ENCODE results near the gene NR4A1. TPM values are rescaled to one million over a fixed set of nuclear protein-coding genes. Genes with fewer than 3 reads are reported as not detected.

Gene NR4A1
- total and polyA plus RNA-seq, 9 of the 15 experiments (the other 6 are each of a cell fraction or from before 2014, with no cell fraction given) = 0.07 to 4.7 (median 1.9) TPM; not detected in 1

- no peak for TF ChIP-seq SMAD3 (CRISPR knock-in tag; conservative IDR thresholded peaks at IDR 0.05)
Observed at GRCh38 chr12:52013626-52014310, 37.5 kb upstream of the NR4A1 start (continued).

DNA sequence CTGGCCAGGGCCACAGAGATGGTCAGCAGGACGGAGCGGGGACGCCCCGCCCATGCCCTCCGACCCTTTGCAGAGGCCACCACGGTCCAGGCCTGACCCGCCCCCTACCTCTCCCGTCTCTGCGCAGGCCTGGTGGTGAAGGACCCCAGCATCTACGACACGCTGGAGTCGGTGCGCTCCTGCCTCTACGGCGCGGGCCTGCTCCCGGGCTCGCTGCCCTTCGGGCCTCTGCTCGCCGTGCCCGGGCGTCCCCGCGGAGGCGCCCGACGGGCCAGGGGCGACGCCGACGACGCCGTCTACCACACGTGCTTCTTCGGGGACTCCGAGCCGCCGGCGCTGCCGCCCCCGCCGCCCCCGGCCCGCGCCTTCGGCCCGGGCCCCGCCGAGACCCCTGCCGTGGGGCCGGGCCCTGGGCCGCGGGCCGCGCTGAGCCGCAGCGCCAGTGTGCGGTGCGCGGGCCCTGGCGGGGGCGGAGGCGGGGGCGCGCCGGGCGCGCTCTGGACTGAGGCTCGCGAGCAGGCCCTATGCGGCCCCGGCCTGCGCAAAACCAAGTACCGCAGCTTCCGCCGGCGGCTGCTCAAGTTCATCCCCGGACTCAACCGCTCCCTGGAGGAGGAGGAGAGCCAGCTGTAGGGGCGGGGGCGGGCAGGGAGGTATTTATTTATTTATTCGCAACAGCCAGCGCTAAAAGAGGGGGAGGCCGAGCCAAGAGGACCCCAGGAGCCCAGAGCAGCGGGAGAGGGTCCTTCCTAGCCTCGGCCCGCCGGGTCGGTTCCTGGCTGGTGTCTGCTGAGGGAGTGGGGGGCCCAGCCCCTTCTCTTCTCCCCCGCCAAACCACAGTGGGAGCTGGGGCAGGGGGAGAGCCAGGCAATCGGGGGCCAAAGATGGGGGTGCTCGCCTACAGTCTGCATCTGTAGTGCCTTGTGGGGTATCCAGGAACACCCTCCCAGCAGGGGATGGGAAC is 36.4 kb upstream of the NR4A1 start:
- no peaks in the 10 kb centered on the region for H3K79me2 ChIP-seq (ENCODE audit: control insufficient read depth, insufficient read depth, low read length)
- ATAC-seq (no peak), FAIRE-seq (no peak), DNase-seq (ENCODE audit: extremely low read depth in 1 of 4, low spot score in 3 of 4) (no peak)
- ChIA-PET CTCF (ENCODE audit: low intra/inter-chr PET ratio) (no interaction called here), POLR2A (no interaction called here)
- H2AFZ ChIP-seq (ENCODE audit: low read depth, low read length) = no peak overlapping the region
- no peak overlapping the region for H3K4me2 ChIP-seq (ENCODE audit: insufficient read depth, low read length)
- intact Hi-C loops (cut with micrococcal nuclease) (no loop called here), in situ Hi-C loops (cut with MboI) (loop anchor here (25.0 kb wide), 1 partner anchor 603 kb away; the partner anchor contains the start of gene SLC4A8)
- WGBS (ENCODE audit: insufficient coverage, low coverage, missing lambda C conversion rate) = 86% methylated on average over 16 of the region's 93 CpGs
- BruUV-seq (replicated peaks) = no TSS peak
- H3K9me1 ChIP-seq (ENCODE audit: control insufficient read depth, insufficient read depth, low read length) = no peaks in the 10 kb centered on the region
- no peaks in the 10 kb centered on the region for H4K20me1 ChIP-seq (replicated peaks; ENCODE audit: control insufficient read depth, insufficient read depth, low read length)
- H3K4me1 ChIP-seq (replicated peaks in 1 of 2; ENCODE audit: control insufficient read depth in 2 of 2, insufficient read depth in 2 of 2, low read length in 2 of 2) = peaks cover 12 to 13% of the 10 kb centered on the region in 2 experiments
- H3K4me3 ChIP-seq = no peak overlapping the region
- no peaks in the 10 kb centered on the region; a peak in 1 of 5 replicates for H3K27me3 ChIP-seq (ENCODE audit: control insufficient read depth in 2 of 2, insufficient read depth in 2 of 2, low read length in 2 of 2)
- no peaks in the 10 kb centered on the region for H3K9me3 ChIP-seq (replicated peaks; ENCODE audit: control insufficient read depth, insufficient read depth, low read depth, low read length)
- no peak overlapping the region for H3K27ac ChIP-seq (ENCODE audit: extremely low read depth, low read depth, low read length)
- no peak for TF ChIP-seq ETS1 (conservative IDR thresholded peaks at IDR 0.05; ENCODE audit: control insufficient read depth, low read depth, low read length)
- no peak for TF ChIP-seq RBBP5 (IDR thresholded peaks at IDR 0.05; ENCODE audit: borderline replicate concordance, insufficient read depth, low read length, poor library complexity, severe bottlenecking)
- no peak for TF ChIP-seq HNRNPUL1 (IDR thresholded peaks at IDR 0.05; ENCODE audit: low read length)
- TF ChIP-seq, protein P1, sequence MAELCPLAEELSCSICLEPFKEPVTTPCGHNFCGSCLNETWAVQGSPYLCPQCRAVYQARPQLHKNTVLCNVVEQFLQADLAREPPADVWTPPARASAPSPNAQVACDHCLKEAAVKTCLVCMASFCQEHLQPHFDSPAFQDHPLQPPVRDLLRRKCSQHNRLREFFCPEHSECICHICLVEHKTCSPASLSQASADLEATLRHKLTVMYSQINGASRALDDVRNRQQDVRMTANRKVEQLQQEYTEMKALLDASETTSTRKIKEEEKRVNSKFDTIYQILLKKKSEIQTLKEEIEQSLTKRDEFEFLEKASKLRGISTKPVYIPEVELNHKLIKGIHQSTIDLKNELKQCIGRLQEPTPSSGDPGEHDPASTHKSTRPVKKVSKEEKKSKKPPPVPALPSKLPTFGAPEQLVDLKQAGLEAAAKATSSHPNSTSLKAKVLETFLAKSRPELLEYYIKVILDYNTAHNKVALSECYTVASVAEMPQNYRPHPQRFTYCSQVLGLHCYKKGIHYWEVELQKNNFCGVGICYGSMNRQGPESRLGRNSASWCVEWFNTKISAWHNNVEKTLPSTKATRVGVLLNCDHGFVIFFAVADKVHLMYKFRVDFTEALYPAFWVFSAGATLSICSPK (IDR thresholded peaks at IDR 0.05; ENCODE audit: borderline replicate concordance) = no peak
- TF ChIP-seq RBM14 (IDR thresholded peaks at IDR 0.05; ENCODE audit: borderline replicate concordance, insufficient read depth, low read depth, low read length) = no peak
- TF ChIP-seq ZFPM2 (CRISPR knock-in tag; IDR thresholded peaks at IDR 0.05) = no peak
- TF ChIP-seq CLOCK (CRISPR knock-in tag; IDR thresholded peaks at IDR 0.05; ENCODE audit: borderline replicate concordance) = no peak
- TF ChIP-seq ZNF165 (CRISPR knock-in tag; IDR thresholded peaks at IDR 0.05; ENCODE audit: borderline replicate concordance) = no peak
- TF ChIP-seq NUFIP1 (IDR thresholded peaks at IDR 0.05; ENCODE audit: partially characterized antibody) = no peak
- no peak for TF ChIP-seq ZNF347 (CRISPR knock-in tag; IDR thresholded peaks at IDR 0.05; ENCODE audit: low read depth)
- no peaks in the 10 kb centered on the region for H3K36me3 ChIP-seq (ENCODE audit: control insufficient read depth, insufficient read depth, low read length)
- no peak overlapping the region for H3K9ac ChIP-seq (ENCODE audit: insufficient read depth in 1 of 2, low read depth in 2 of 2, low read length in 2 of 2)

All from K562 (cell line).